ENCODE data around the gene CARMIL1. TPM values are rescaled to one million over a fixed set of nuclear protein-coding genes. Genes with fewer than 3 reads are reported as not detected.

Gene CARMIL1
- total RNA-seq, 2 experiments from 2014 or later: 3.6 to 4.1 TPM

DNA sequence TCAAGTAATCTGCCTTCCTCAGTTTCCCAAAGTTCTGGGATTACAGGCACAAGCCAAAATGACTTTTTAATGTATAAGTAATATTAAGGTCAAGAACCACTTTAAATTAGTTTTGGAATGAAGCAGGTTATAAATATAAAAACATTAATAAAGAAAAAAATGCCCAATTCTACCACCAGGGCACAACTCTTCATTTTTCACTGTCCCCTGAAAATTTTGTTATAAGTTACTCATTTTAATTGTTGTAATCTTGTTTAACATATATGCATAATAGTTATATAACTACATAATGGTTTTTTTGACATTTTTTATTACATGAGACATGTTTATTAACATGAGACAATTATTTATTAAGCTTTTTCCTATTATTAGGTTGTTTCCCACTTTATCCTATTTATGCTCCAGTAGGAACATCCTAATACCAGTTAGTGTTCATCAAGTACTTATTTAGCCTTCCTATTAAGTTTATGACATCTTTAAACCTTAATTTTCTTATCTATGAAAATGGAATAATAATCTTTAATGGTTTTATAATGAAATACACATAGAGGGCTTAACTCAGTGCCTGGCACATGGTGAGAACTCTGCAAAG lies 190.7 kb downstream of the CARMIL1 start:
- ATAC-seq (no peak), DNase-seq (no peak)
- TF ChIP-seq, protein P1, sequence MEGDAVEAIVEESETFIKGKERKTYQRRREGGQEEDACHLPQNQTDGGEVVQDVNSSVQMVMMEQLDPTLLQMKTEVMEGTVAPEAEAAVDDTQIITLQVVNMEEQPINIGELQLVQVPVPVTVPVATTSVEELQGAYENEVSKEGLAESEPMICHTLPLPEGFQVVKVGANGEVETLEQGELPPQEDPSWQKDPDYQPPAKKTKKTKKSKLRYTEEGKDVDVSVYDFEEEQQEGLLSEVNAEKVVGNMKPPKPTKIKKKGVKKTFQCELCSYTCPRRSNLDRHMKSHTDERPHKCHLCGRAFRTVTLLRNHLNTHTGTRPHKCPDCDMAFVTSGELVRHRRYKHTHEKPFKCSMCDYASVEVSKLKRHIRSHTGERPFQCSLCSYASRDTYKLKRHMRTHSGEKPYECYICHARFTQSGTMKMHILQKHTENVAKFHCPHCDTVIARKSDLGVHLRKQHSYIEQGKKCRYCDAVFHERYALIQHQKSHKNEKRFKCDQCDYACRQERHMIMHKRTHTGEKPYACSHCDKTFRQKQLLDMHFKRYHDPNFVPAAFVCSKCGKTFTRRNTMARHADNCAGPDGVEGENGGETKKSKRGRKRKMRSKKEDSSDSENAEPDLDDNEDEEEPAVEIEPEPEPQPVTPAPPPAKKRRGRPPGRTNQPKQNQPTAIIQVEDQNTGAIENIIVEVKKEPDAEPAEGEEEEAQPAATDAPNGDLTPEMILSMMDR (IDR thresholded peaks at IDR 0.05): peak; percentile 33
- H3K9me3 Mint-ChIP-seq: no peaks in the 10 kb centered on the region
- intact Hi-C loops (cut with micrococcal nuclease): no loop called here
- H3K4me1 Mint-ChIP-seq (ENCODE audit: low read depth): peaks cover 5% of the 10 kb centered on the region
- no peaks in the 10 kb centered on the region for H3K36me3 Mint-ChIP-seq (ENCODE audit: low read depth)
- no peak overlapping the region for H3K4me3 Mint-ChIP-seq
- CTCF ChIA-PET: interaction anchor here (0.7 to 2.3 kb wide), 7 partner anchors 9 to 205 kb away, joined by 3 to 6 read pairs (median 4); no protein-coding TSS in a partner anchor
- no peaks in the 10 kb centered on the region for H3K27me3 Mint-ChIP-seq
- POLR2A ChIA-PET: interaction anchor here (1.0 kb wide), 1 partner anchor 35 kb away, joined by 3 read pairs; no protein-coding TSS in a partner anchor
- no peak overlapping the region for H3K27ac Mint-ChIP-seq

- TF ChIP-seq, protein P1 (IDR thresholded peaks at IDR 0.05): peak; percentile 45
- H3K36me3 Mint-ChIP-seq (ENCODE audit: low read depth): no peaks in the 10 kb centered on the region
- DNase-seq (no peak), ATAC-seq (no peak)
- intact Hi-C loops (cut with micrococcal nuclease): no loop called here
- H3K4me1 Mint-ChIP-seq (ENCODE audit: low read depth): peaks cover 5% of the 10 kb centered on the region
- no peak overlapping the region for H3K27ac Mint-ChIP-seq
- H3K27me3 Mint-ChIP-seq: no peaks in the 10 kb centered on the region
- H3K9me3 Mint-ChIP-seq: no peaks in the 10 kb centered on the region
- H3K4me3 Mint-ChIP-seq: no peak overlapping the region
- POLR2A ChIA-PET: interaction anchor here (1.6 kb wide), 1 partner anchor 193 kb away, joined by 3 read pairs; the partner anchor contains the start of gene CARMIL1
- CTCF ChIA-PET: interaction anchor here (1.2 to 1.4 kb wide), 4 partner anchors 17 to 207 kb away, joined by 3 to 6 read pairs (median 4); no protein-coding TSS in a partner anchor
Measured at GRCh38 chr6:25472306-25472705, 193.1 kb downstream of the CARMIL1 start.

GRCh38 chr6:25472906-25473305 lies 193.7 kb downstream of the CARMIL1 start:
- no peaks in the 10 kb centered on the region for H3K36me3 Mint-ChIP-seq (ENCODE audit: low read depth)
- peaks cover 5% of the 10 kb centered on the region for H3K4me1 Mint-ChIP-seq (ENCODE audit: low read depth)
- ChIA-PET POLR2A (interaction anchor here (1.6 kb wide), 1 partner anchor 193 kb away, joined by 3 read pairs; the partner anchor contains the start of gene CARMIL1), CTCF (interaction anchor here (1.2 to 1.4 kb wide), 4 partner anchors 17 to 207 kb away, joined by 3 to 6 read pairs (median 4); no protein-coding TSS in a partner anchor)
- no peaks in the 10 kb centered on the region for H3K9me3 Mint-ChIP-seq
- no peak overlapping the region for H3K27ac Mint-ChIP-seq
- no peak overlapping the region for H3K4me3 Mint-ChIP-seq
- ATAC-seq: no peak
- TF ChIP-seq, protein P1 (IDR thresholded peaks at IDR 0.05): no peak
- intact Hi-C loops (cut with micrococcal nuclease): no loop called here
- no peaks in the 10 kb centered on the region for H3K27me3 Mint-ChIP-seq
- DNase-seq: no peak

GRCh38 chr6:25473447-25473846 lies 194.3 kb downstream of the CARMIL1 start:
- ChIA-PET CTCF (interaction anchor here (1.2 to 1.4 kb wide), 2 partner anchors 16 to 195 kb away, joined by 4 to 6 read pairs; no protein-coding TSS in a partner anchor), POLR2A (interaction anchor here (1.6 kb wide), 1 partner anchor 194 kb away, joined by 3 read pairs; the partner anchor contains the start of gene CARMIL1)
- no peak overlapping the region for H3K4me3 Mint-ChIP-seq
- H3K9me3 Mint-ChIP-seq: no peaks in the 10 kb centered on the region
- ATAC-seq (no peak), DNase-seq (no peak)
- TF ChIP-seq, protein P1 (IDR thresholded peaks at IDR 0.05): no peak
- intact Hi-C loops (cut with micrococcal nuclease): no loop called here
- peaks cover 5% of the 10 kb centered on the region for H3K4me1 Mint-ChIP-seq (ENCODE audit: low read depth)
- no peaks in the 10 kb centered on the region for H3K36me3 Mint-ChIP-seq (ENCODE audit: low read depth)
- no peak overlapping the region for H3K27ac Mint-ChIP-seq
- no peaks in the 10 kb centered on the region for H3K27me3 Mint-ChIP-seq

- ChIA-PET POLR2A (interaction anchor here (1.0 kb wide), 1 partner anchor 124 kb away, joined by 3 read pairs; no protein-coding TSS in a partner anchor), CTCF (interaction anchor here (0.8 to 2.6 kb wide), 5 partner anchors 14 to 211 kb away, joined by 3 to 7 read pairs (median 4); no protein-coding TSS in a partner anchor)
- Mint-ChIP-seq H3K27me3 (no peaks in the 10 kb centered on the region), H3K4me3 (no peak overlapping the region), H3K9me3 (no peaks in the 10 kb centered on the region), H3K36me3 (ENCODE audit: low read depth) (peaks cover 2% of the 10 kb centered on the region), H3K4me1 (ENCODE audit: low read depth) (peaks cover 5% of the 10 kb centered on the region), H3K27ac (no peak overlapping the region)
- intact Hi-C loops (cut with micrococcal nuclease): no loop called here
- TF ChIP-seq, protein P1 (IDR thresholded peaks at IDR 0.05): no peak
- DNase-seq (no peak), ATAC-seq (no peak)
Measured at GRCh38 chr6:25476126-25476525, 197.0 kb downstream of the CARMIL1 start.

Data from activated CD8-positive, alpha-beta T cell treated with anti-CD3 and anti-CD28 coated beads for 36 hours (primary cell).